Right cardiac atrium (tissue), 5 donors: ENCODE results near the gene EIF3L. TPM values are rescaled to one million over a fixed set of nuclear protein-coding genes. Genes with fewer than 3 reads are reported as not detected.

Source experiments
- ATAC-seq, 2 donors: fragments of 200-7000 bp; cut with Tn5 transposase; one replicate each; pipeline versions ENCODE4 v1.8.0 to v1.9.1; 2020; ENCODE audit warnings: moderate library complexity in 2 of 2, mild to moderate bottlenecking in 1 of 2
- DNase-seq, 3 donors: peaks; one replicate each; pipeline ENCODE4 v3.0.0-alpha.2; 2020
- H3K27ac ChIP-seq: one replicate; pipeline ENCODE4 v1.5.1; 2013; ENCODE audit warnings: mild to moderate bottlenecking, low read length, control low read depth, moderate library complexity
- H3K27me3 ChIP-seq: one replicate; pipeline ENCODE4 v1.6.1; 2013; ENCODE audit not compliant: control insufficient read depth, insufficient read depth
- H3K4me1 ChIP-seq: one replicate; pipeline ENCODE4 v1.6.1; 2013; ENCODE audit warnings: low read length; ENCODE audit not compliant: control insufficient read depth, insufficient read depth
- H3K4me3 ChIP-seq: one replicate; pipeline ENCODE4 v1.5.1; 2013; ENCODE audit warnings: low read length, control low read depth
- H3K9me3 ChIP-seq: one replicate; pipeline ENCODE4 v1.6.1; 2013; ENCODE audit warnings: low read length; ENCODE audit not compliant: control insufficient read depth
- WGBS: extraction: QIAGEN DNeasy Blood & Tissue Kit; methylation state at CpG from one replicate; pipeline ENCODE4 v1.1.7; 2013; 5-methylcytosine and 5-hydroxymethylcytosine counted together
- intact Hi-C, 4 donors: fragments of 100-400 bp; cut with DNase I; formaldehyde crosslinking; loops; one replicate each; pipeline versions ENCODE4 v1.11.0 to v1.14.0; 2022 to 2023
- polyA plus RNA-seq: library from polyadenylated mRNA; stranded (reverse); fragments of 200-250 nt; gene quantifications from one replicate; pipeline ENCODE4 v1.2.3, GENCODE V29; 2013
- total RNA-seq, 4 donors: library from RNA; stranded (reverse); fragmentation: NEBNext Ultra II Directional; extraction: Animal tissue kit (Norgen Biotek cat#: 25700); gene quantifications; one replicate each; pipeline ENCODE4 v1.2.1, GENCODE V29; 2021
- donor health status: healthy with polysubstance abuse.
- donor health status: DM: no; HTN: yes; CAD: no.
- donor health status: DM: no; HTN: no; CAD: no.
- donor health status: DM: no; HTN: yes; CAD: no; lungs with severe emphysema.
- donor health status: DM: yes; HTN: yes; CAD: no.

The EIF3L gene
- total and polyA plus RNA-seq, 5 donors, result 144 to 354 (median 315) TPM

DNA sequence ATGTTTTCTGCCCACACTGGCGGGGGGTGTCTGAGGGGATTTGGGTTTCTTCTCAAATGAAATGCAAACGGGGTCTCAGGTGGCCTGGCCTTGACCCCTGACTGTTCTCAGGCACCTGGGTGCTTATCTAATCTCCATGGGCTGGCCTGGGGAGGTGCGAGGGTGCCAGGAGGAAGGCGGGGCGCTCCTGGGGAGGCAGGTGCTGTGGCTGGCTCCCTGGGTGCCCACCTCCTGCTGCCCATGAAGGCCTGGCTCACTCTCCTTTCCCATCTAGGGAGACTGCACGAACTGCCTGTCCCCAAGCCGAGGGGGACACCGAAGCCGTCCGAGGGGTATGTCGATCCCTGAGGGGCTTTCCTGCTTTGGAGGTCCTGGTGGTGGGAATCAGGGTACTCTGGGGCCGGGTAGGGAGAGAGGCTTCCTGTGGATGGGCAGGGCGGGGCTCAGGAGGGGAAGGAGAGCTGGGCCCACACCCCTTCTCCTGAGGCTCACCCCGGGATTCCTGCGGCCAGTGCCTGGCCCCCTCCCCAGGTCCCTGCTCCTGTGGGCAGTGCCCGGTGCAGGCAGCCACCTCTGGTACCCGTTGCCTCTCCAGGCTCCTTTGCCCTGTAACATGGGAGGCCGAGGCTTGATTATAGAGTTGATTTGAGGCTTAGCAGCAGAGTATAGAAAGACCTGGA, 75.3 kb downstream of the EIF3L start:
- 90% methylated on average over 18 of the region's 18 CpGs for WGBS
- no peak overlapping the region for H3K4me3 ChIP-seq
- intact Hi-C loops, result no loop called here
- H3K27ac ChIP-seq, result no peak overlapping the region
- H3K4me1 ChIP-seq, result no peaks in the 10 kb centered on the region
- H3K27me3 ChIP-seq, result no peaks in the 10 kb centered on the region
- DNase-seq (no peak), ATAC-seq (no peak)
- H3K9me3 ChIP-seq, result no peaks in the 10 kb centered on the region

DNA sequence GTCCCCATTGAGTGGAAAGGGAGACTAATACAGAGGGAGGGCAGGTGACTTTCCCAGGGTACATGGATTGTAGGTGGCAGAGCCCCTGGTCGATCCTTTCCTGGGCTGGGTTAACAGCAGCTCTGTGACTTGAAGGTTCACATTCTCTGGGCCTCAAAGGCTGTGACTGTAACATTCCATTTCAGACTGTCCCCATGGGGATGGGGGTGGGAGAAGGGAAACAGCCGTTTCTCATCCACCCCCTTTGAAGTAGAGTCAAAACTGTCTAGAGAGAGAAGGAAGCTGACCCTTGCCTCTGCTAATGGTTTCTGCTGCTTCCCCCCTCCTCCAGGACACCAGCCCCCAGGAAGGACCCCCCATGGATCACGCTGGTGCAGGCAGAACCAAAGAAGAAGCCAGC, 76.1 kb downstream of the EIF3L start:
- Histone ChIP-seq H3K9me3 (no peaks in the 10 kb centered on the region), H3K27ac (no peak overlapping the region), H3K4me1 (no peaks in the 10 kb centered on the region), H3K4me3 (no peak overlapping the region), H3K27me3 (no peaks in the 10 kb centered on the region)
- DNase-seq, result no peak
- ATAC-seq, result no peak
- intact Hi-C loops, result no loop called here
- WGBS, result 67% methylated on average over 3 of the region's 3 CpGs

DNA sequence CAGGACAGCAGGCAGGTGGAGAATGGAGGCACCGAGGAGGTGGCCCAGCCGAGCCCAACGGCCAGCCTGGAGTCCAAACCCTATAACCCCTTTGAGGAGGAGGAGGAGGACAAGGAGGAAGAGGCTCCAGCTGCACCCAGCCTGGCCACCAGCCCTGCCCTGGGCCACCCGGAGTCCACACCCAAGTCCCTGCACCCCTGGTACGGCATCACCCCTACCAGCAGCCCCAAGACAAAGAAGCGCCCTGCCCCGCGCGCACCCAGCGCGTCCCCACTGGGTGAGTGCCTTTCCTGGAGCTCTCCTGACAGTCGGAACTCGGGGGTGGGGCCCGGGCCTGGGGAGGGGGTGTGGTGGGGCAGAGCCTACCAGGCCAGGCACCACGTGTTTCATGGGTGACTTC, 76.5 kb downstream of the EIF3L start:
- WGBS, result 93% methylated on average over 15 of the region's 15 CpGs
- H3K27me3 ChIP-seq, result no peaks in the 10 kb centered on the region
- intact Hi-C loops, result no loop called here
- no peak overlapping the region for H3K4me3 ChIP-seq
- no peak for DNase-seq
- H3K9me3 ChIP-seq, result no peaks in the 10 kb centered on the region
- no peak overlapping the region for H3K27ac ChIP-seq
- no peaks in the 10 kb centered on the region for H3K4me1 ChIP-seq
- no peak for ATAC-seq

DNA sequence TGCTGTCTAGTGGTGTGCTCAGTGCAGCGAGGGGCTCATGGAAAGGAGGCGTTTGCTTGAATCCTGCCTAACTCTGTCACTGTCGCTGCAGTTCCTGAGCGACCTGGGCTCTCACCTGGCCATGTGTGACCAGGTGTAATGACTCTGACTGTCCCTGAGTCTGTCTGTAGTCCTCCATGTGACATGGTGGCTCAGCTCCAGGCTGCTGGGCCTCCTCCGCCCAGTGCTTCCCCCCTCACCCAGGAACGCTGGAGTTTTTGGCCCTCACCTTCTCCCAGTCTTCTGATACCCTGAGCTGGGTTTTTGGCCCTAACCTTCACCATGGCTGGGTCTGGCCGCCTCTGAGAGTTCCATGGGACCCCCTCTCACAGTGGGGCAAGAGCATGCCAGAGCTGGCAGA, 77.1 kb downstream of the EIF3L start:
- no peaks in the 10 kb centered on the region for H3K4me1 ChIP-seq
- no peak overlapping the region for H3K4me3 ChIP-seq
- WGBS, result 92% methylated on average over 7 of the region's 7 CpGs

DNA sequence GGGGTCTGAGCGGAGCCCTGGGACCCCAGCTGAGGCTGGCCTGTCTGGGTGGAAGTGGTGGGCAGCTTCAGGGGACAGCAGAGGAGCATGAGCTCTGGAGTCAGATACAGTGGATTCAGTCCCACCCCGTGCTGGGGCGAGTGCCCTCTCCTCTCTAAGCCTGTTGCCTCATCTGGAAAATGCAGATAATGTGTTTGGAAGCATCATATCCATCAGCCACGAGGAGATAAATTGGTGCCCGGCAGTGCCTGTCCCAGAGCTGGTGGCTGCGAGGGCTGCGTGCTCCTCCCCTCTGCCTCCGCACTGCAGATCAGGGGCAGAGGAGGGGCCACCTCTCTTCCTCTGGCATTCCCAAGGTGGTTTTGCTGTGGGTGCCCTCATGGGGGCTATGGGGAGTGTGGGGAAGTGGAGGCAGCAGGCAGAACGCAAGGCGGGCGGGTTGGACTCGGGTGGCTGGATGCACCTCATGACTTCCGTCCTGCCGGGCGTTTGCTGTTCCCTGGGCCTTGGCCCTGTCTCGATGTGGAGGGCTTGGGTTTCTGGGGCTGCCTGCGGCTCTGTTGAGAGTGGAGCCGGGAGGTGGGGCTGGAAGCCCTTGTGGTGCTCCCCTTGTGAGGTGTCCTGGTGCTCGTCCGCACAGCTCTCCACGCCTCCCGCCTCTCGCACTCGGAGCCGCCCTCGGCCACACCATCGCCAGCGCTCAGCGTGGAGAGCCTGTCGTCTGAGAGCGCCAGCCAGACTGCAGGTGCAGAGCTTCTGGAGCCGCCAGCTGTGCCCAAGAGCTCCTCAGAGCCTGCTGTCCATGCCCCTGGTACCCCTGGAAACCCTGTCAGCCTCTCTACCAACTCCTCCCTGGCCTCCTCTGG, 77.8 kb downstream of the EIF3L start:
- WGBS, result 90% methylated on average over 32 of the region's 32 CpGs
- intact Hi-C loops, result no loop called here
- H3K27me3 ChIP-seq, result no peaks in the 10 kb centered on the region
- H3K27ac ChIP-seq, result no peak overlapping the region
- ATAC-seq (no peak), DNase-seq (no peak)
- no peaks in the 10 kb centered on the region for H3K4me1 ChIP-seq
- H3K4me3 ChIP-seq, result no peak overlapping the region
- H3K9me3 ChIP-seq, result no peaks in the 10 kb centered on the region

More for the DNA sequence above, 77.1 kb downstream of the EIF3L start:
- Histone ChIP-seq H3K9me3 (no peaks in the 10 kb centered on the region), H3K27me3 (no peaks in the 10 kb centered on the region), H3K27ac (no peak overlapping the region)
- intact Hi-C loops, result no loop called here
- DNase-seq (no peak), ATAC-seq (no peak)

DNA sequence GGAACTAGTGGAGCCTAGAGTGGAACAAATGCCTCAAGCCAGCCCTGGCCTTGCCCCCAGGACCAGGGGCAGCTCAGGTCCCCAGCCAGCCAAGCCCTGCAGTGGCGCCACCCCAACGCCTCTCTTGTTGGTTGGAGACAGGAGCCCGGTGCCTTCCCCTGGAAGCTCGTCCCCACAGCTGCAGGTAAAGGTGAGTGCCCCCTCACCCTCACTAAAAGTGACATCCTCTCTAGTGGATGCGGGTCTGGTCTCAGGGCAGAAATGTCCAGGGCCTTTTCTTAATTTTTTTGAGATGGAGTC, 78.4 kb downstream of the EIF3L start:
- no peaks in the 10 kb centered on the region for H3K27me3 ChIP-seq
- intact Hi-C loops, result no loop called here
- ATAC-seq, result no peak
- no peaks in the 10 kb centered on the region for H3K4me1 ChIP-seq
- H3K27ac ChIP-seq, result no peak overlapping the region
- no peaks in the 10 kb centered on the region for H3K9me3 ChIP-seq
- no peak for DNase-seq
- H3K4me3 ChIP-seq, result no peak overlapping the region
- WGBS, result 98% methylated on average over 5 of the region's 5 CpGs

DNA sequence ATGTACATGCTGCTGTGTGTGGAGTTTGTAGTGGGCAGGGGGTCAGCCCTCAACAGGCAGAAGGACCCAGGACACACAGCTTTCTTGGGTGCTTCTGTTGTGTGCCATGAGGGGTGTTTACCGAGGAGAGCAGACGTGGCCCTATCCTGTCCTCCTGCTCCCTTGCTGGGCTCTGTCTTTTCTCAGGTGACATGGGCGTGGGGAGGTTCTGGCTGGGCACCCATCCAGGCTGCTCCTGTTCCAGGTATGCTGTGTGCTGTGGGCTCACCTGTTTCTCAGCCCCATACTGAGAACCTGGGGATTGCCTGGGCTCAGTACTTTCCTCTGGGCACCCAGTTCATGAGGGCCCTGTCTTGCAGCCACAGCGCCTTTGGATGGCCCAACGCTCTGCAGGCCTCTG, 80.2 kb downstream of the EIF3L start:
- WGBS, result 93% methylated on average over 5 of the region's 5 CpGs

DNA sequence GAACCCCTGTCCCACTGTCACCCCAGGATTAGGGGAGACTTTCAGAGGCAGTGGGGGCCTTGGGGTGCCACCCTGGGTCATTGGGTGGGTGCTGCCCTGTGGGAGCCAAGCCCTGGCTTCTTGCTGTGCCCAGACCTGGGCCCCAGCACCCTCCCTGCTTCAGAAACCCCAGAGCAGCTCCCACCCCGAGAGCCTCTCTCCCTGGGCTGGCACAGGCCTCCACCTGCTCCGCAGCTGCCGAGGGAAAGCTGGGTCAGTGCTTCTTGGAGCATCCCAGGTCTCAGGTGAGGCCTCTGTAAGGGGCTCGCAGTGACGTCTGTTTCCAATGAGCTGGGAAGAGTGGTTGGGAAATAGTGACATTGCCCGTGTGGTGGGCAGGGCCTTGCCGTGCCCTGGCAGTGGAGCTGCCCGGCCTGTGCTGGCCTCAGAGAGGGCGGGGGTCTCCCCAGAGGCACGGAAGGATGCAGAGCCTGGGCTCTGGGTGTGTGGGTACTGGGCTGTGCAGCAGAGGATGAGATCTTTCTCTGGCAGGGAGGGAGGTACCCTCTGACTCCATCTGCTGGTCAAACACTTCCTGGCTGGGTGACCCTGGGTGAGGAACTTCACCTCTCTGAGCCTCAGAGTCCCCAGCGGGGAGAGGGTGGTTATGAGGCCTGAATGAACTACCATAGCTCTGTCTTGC, 81.2 kb downstream of the EIF3L start:
- Histone ChIP-seq H3K4me1 (peaks cover 10% of the 10 kb centered on the region), H3K27me3 (no peaks in the 10 kb centered on the region), H3K4me3 (no peak overlapping the region), H3K27ac (no peak overlapping the region), H3K9me3 (no peaks in the 10 kb centered on the region)
- ATAC-seq (no peak), DNase-seq (no peak)
- 78% methylated on average over 11 of the region's 11 CpGs for WGBS
- intact Hi-C loops, result loop anchor here in 2 of 4 donors (10.0 kb wide), 2 partner anchors 46 to 116 kb away; no protein-coding TSS in a partner anchor

More for the DNA sequence above, 80.2 kb downstream of the EIF3L start:
- Histone ChIP-seq H3K9me3 (no peaks in the 10 kb centered on the region), H3K27me3 (no peaks in the 10 kb centered on the region), H3K4me3 (no peak overlapping the region), H3K27ac (no peak overlapping the region), H3K4me1 (peaks cover 10% of the 10 kb centered on the region)
- intact Hi-C loops, result no loop called here
- ATAC-seq, result no peak
- no peak for DNase-seq

DNA sequence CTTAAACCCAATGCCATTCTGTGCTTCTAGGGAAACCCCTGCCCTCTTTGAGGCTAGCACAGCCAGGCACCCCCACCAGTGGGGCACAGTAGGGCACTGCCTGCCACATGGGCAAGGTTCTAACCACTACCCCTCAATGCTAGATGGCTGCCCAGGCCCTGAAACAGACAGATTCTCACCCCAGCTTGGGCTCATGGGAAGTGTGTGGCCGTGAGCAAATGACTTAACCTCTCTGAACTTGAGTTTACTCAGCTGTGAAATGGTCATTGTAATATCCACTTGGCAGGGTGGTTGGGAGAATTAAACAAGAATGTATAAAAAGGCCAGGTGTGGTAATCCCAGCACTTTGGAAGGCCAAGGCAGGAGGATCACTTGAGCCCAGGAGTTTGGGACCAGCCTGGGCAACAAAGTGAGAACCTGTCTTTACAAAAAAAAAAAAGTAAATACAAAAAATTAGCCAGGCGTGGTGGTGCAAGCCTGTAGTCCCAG, 81.8 kb downstream of the EIF3L start:
- no peak overlapping the region for H3K4me3 ChIP-seq
- intact Hi-C loops, result loop anchor here in 2 of 4 donors (10.0 kb wide), 2 partner anchors 46 to 116 kb away; no protein-coding TSS in a partner anchor
- 88% methylated on average over 2 of the region's 2 CpGs for WGBS
- no peak for ATAC-seq
- no peaks in the 10 kb centered on the region for H3K27me3 ChIP-seq
- H3K9me3 ChIP-seq, result no peaks in the 10 kb centered on the region
- no peak for DNase-seq
- no peak overlapping the region for H3K27ac ChIP-seq
- peaks cover 10% of the 10 kb centered on the region for H3K4me1 ChIP-seq

DNA sequence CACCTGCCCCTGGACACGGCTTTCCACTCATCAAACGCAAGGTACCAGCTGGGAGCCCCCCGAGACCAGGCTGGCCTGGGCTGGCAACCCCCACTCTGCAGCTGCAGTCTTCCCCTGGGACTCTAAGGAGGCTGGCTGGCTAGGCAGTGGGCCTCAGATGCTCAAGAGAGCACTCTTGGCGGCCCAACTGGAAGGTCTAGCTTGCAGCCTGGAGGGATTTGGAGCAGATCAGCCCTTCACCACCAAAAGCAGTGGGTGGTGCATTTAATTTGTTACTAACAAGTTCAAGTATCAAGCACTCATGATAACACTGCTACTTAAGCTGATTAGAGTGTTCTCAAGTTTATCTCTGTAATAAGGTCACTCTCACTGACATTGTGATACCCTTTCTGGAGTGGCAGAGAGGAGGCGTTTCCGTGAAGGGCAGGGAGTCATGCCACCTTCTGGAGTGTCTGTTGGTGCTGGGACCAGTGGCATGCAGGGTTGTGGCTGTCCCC, 82.7 kb downstream of the EIF3L start:
- ATAC-seq (no peak), DNase-seq (no peak)
- Histone ChIP-seq H3K4me3 (no peak overlapping the region), H3K27me3 (no peaks in the 10 kb centered on the region), H3K4me1 (peaks cover 10% of the 10 kb centered on the region), H3K9me3 (no peaks in the 10 kb centered on the region), H3K27ac (no peak overlapping the region)
- WGBS, result 79% methylated on average over 6 of the region's 6 CpGs
- intact Hi-C loops, result loop anchor here in 2 of 4 donors (10.0 kb wide), 2 partner anchors 47 to 117 kb away; no protein-coding TSS in a partner anchor

DNA sequence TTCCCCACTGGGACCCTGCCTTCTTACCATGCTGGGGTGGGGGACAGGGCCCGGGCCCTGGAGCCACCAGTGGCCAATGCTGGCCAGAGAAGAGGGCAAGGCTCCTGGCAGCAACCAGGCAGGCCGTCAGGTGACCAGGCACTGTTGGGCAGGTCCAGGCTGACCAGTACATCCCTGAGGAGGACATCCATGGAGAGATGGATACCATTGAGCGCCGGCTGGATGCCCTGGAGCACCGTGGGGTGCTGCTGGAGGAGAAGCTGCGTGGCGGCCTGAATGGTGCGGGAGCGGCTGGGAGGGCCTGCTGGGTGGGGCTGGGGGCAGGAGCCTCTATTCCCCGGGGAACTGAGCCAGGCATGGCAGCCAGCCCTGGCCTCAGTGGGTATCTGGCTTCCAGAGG, 83.2 kb downstream of the EIF3L start:
- 90% methylated on average over 10 of the region's 10 CpGs for WGBS
- no peak overlapping the region for H3K27ac ChIP-seq
- intact Hi-C loops, result loop anchor here in 2 of 4 donors (10.0 kb wide), 2 partner anchors 48 to 118 kb away; no protein-coding TSS in a partner anchor

More for the DNA sequence above, 83.2 kb downstream of the EIF3L start:
- H3K27me3 ChIP-seq, result no peaks in the 10 kb centered on the region
- ATAC-seq, result no peak
- no peaks in the 10 kb centered on the region for H3K9me3 ChIP-seq
- H3K4me1 ChIP-seq, result peaks cover 10% of the 10 kb centered on the region
- DNase-seq, result no peak
- no peak overlapping the region for H3K4me3 ChIP-seq
